Stimulated activated memory B cell treated with anti-CD40 and anti-IgM and Interleukin-4, amounts not matched to agents 10 μg/mL and 1 μg/mL and 100 μg/mL, for 72 hours (primary cell): ENCODE data around the gene SLC25A10.
A peak's percentile ranks its signal among the peaks of the same experiment; 100 is the strongest.

Experiments used
- ATAC-seq: fragments of 150-1000 bp; cut with Tn5 transposase; 2 replicates; pipeline ENCODE4 v1.10.0; 2021
- H3K27ac Mint-ChIP-seq: one replicate; pipeline ENCODE4 v1.8.0; 2022; ENCODE audit warnings: mild to moderate bottlenecking, mixed read lengths
- H3K27me3 Mint-ChIP-seq: one replicate; pipeline ENCODE4 v1.8.0; 2022; ENCODE audit warnings: mixed read lengths
- H3K36me3 Mint-ChIP-seq: one replicate; pipeline ENCODE4 v1.8.0; 2022; ENCODE audit warnings: mixed read lengths
- H3K4me1 Mint-ChIP-seq: one replicate; pipeline ENCODE4 v1.8.0; 2022; ENCODE audit warnings: mixed read lengths
- H3K4me3 Mint-ChIP-seq: one replicate; pipeline ENCODE4 v1.8.0; 2022; ENCODE audit warnings: mild to moderate bottlenecking, moderate library complexity, mixed read lengths
- H3K9me3 Mint-ChIP-seq: one replicate; pipeline ENCODE4 v1.8.0; 2022; ENCODE audit warnings: mixed read lengths

The SLC25A10 gene

GRCh38 chr17:81707725-81708646 lies 4.1 kb upstream of the SLC25A10 start:
- Mint-ChIP-seq H3K4me3 (no peak overlapping the region), H3K9me3 (no peaks in the 10 kb centered on the region), H3K27ac (no peak overlapping the region), H3K36me3 (peaks cover 25% of the 10 kb centered on the region), H3K4me1 (peaks cover 33% of the 10 kb centered on the region), H3K27me3 (no peaks in the 10 kb centered on the region)
- no peak for ATAC-seq

GRCh38 chr17:81708739-81709185 lies 3.3 kb upstream of the SLC25A10 start:
- no peak for ATAC-seq
- no peaks in the 10 kb centered on the region for H3K9me3 Mint-ChIP-seq
- peaks cover 25% of the 10 kb centered on the region for H3K36me3 Mint-ChIP-seq
- no peak overlapping the region for H3K4me3 Mint-ChIP-seq
- no peaks in the 10 kb centered on the region for H3K27me3 Mint-ChIP-seq
- peaks cover 36% of the 10 kb centered on the region for H3K4me1 Mint-ChIP-seq
- no peak overlapping the region for H3K27ac Mint-ChIP-seq

GRCh38 chr17:81710514-81711308 lies 1.4 kb upstream of the SLC25A10 start:
- Mint-ChIP-seq H3K4me1 (peaks cover 20% of the 10 kb centered on the region), H3K9me3 (no peaks in the 10 kb centered on the region), H3K27me3 (no peaks in the 10 kb centered on the region), H3K4me3 (peak overlapping the region; percentile 74), H3K27ac (peak overlapping the region; percentile 74), H3K36me3 (peaks cover 19% of the 10 kb centered on the region)
- ATAC-seq: no peak

GRCh38 chr17:81712468-81713003 lies 452 bp downstream of the SLC25A10 start:
- H3K4me3 Mint-ChIP-seq: peak overlapping the region; percentile 79
- H3K27ac Mint-ChIP-seq: peak overlapping the region; percentile 28
- no peaks in the 10 kb centered on the region for H3K9me3 Mint-ChIP-seq
- no peaks in the 10 kb centered on the region for H3K27me3 Mint-ChIP-seq
- no peak for ATAC-seq
- H3K4me1 Mint-ChIP-seq: peaks cover 20% of the 10 kb centered on the region
- peaks cover under 1% of the 10 kb centered on the region for H3K36me3 Mint-ChIP-seq

GRCh38 chr17:81713004-81713555 lies 996 bp downstream of the SLC25A10 start:
- no peaks in the 10 kb centered on the region for H3K9me3 Mint-ChIP-seq
- H3K4me3 Mint-ChIP-seq: peak overlapping the region; percentile 79
- H3K27me3 Mint-ChIP-seq: no peaks in the 10 kb centered on the region
- ATAC-seq: no peak
- peak overlapping the region; percentile 28 for H3K27ac Mint-ChIP-seq
- peaks cover 20% of the 10 kb centered on the region for H3K4me1 Mint-ChIP-seq
- no peaks in the 10 kb centered on the region for H3K36me3 Mint-ChIP-seq

- no peak for ATAC-seq
- Mint-ChIP-seq H3K27ac (no peak overlapping the region), H3K36me3 (no peaks in the 10 kb centered on the region), H3K9me3 (no peaks in the 10 kb centered on the region), H3K27me3 (no peaks in the 10 kb centered on the region), H3K4me1 (peaks cover 20% of the 10 kb centered on the region), H3K4me3 (no peak overlapping the region)
Measured at GRCh38 chr17:81713556-81714411, 1.7 kb downstream of the SLC25A10 start.

- Mint-ChIP-seq H3K27ac (no peak overlapping the region), H3K9me3 (no peaks in the 10 kb centered on the region), H3K4me1 (peaks cover 20% of the 10 kb centered on the region), H3K4me3 (no peak overlapping the region), H3K27me3 (no peaks in the 10 kb centered on the region), H3K36me3 (peaks cover 2% of the 10 kb centered on the region)
- ATAC-seq: no peak
Measured at GRCh38 chr17:81714412-81715106, 2.5 kb downstream of the SLC25A10 start.

GRCh38 chr17:81715107-81715871 lies 3.2 kb downstream of the SLC25A10 start:
- ATAC-seq: no peak
- H3K4me3 Mint-ChIP-seq: no peak overlapping the region

GRCh38 chr17:81715872-81716673 lies 4.0 kb downstream of the SLC25A10 start:
- H3K36me3 Mint-ChIP-seq: peaks cover 8% of the 10 kb centered on the region
- H3K27ac Mint-ChIP-seq: no peak overlapping the region
- H3K4me3 Mint-ChIP-seq: no peak overlapping the region
- H3K4me1 Mint-ChIP-seq: peaks cover 10% of the 10 kb centered on the region
- no peaks in the 10 kb centered on the region for H3K9me3 Mint-ChIP-seq
- ATAC-seq: no peak
- no peaks in the 10 kb centered on the region for H3K27me3 Mint-ChIP-seq

More at GRCh38 chr17:81715107-81715871, 3.2 kb downstream of the SLC25A10 start:
- Mint-ChIP-seq H3K36me3 (peaks cover 8% of the 10 kb centered on the region), H3K27me3 (no peaks in the 10 kb centered on the region), H3K4me1 (peaks cover 18% of the 10 kb centered on the region), H3K9me3 (no peaks in the 10 kb centered on the region), H3K27ac (no peak overlapping the region)

GRCh38 chr17:81716674-81716996 lies 4.6 kb downstream of the SLC25A10 start:
- peaks cover 8% of the 10 kb centered on the region for H3K36me3 Mint-ChIP-seq
- no peak overlapping the region for H3K27ac Mint-ChIP-seq
- H3K27me3 Mint-ChIP-seq: no peaks in the 10 kb centered on the region
- no peak overlapping the region for H3K4me3 Mint-ChIP-seq
- no peak for ATAC-seq
- no peaks in the 10 kb centered on the region for H3K9me3 Mint-ChIP-seq
- H3K4me1 Mint-ChIP-seq: peaks cover 8% of the 10 kb centered on the region

- no peak overlapping the region for H3K4me3 Mint-ChIP-seq
- H3K4me1 Mint-ChIP-seq: peaks cover 8% of the 10 kb centered on the region
- H3K27ac Mint-ChIP-seq: no peak overlapping the region
- H3K27me3 Mint-ChIP-seq: no peaks in the 10 kb centered on the region
- no peak for ATAC-seq
- H3K36me3 Mint-ChIP-seq: peaks cover 8% of the 10 kb centered on the region
- H3K9me3 Mint-ChIP-seq: no peaks in the 10 kb centered on the region
Measured at GRCh38 chr17:81717049-81717765, 5.1 kb downstream of the SLC25A10 start.

GRCh38 chr17:81717766-81718089 lies 5.6 kb downstream of the SLC25A10 start:
- Mint-ChIP-seq H3K4me3 (no peak overlapping the region), H3K4me1 (peaks cover 6% of the 10 kb centered on the region), H3K27me3 (no peaks in the 10 kb centered on the region), H3K9me3 (no peaks in the 10 kb centered on the region), H3K27ac (no peak overlapping the region), H3K36me3 (peaks cover 8% of the 10 kb centered on the region)
- ATAC-seq: no peak
